Dendritic cell treated with granulocyte-macrophage colony-stimulating factor and Interleukin-4, amounts not matched to agents 40 ng/mL and 50 ng/mL, for 4 days (primary cell): ENCODE measurements around the gene PLA2G2F.

Source experiments
- H3K27ac Mint-ChIP-seq: one replicate; pipeline ENCODE4 v1.8.0; 2022; ENCODE audit warnings: mild to moderate bottlenecking, mixed read lengths
- H3K27me3 Mint-ChIP-seq: one replicate; pipeline ENCODE4 v1.8.0; 2022; ENCODE audit warnings: mild to moderate bottlenecking, mixed read lengths
- H3K36me3 Mint-ChIP-seq: one replicate; pipeline ENCODE4 v1.8.0; 2022; ENCODE audit warnings: low read depth, mixed read lengths
- H3K4me1 Mint-ChIP-seq: one replicate; pipeline ENCODE4 v1.8.0; 2022; ENCODE audit warnings: low read depth, mixed read lengths
- H3K4me3 Mint-ChIP-seq: one replicate; pipeline ENCODE4 v1.8.0; 2022; ENCODE audit warnings: mild to moderate bottlenecking, moderate library complexity, mixed read lengths
- H3K9me3 Mint-ChIP-seq: one replicate; pipeline ENCODE4 v1.8.0; 2022; ENCODE audit warnings: mixed read lengths
- intact Hi-C: fragments of 100-400 bp; cut with micrococcal nuclease; formaldehyde crosslinking; loops from one replicate; pipeline ENCODE4 v1.15.0; 2022

PLA2G2F gene

DNA sequence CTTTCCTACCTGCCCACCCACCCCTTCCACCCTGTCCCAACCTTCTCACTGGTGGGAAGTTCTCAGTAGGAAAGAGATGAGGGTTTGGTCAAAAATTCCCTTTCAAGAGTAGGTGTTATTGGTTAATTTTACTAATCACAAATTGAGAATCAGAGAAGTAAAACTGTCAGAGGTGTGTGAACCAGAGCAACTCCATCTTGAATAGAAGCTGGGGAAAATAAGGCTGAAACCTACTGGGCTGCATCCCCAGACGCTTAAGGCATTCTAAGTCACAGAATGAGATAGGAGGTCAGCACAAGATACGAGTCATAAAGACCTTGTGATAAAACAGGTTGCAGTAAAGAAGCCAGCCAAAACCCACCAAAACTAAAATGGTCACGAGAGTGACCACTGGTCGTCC lies 31.3 kb upstream of the PLA2G2F start:
- intact Hi-C loops = no loop called here
- H3K4me3 Mint-ChIP-seq = no peak overlapping the region
- peaks cover 50% of the 10 kb centered on the region for H3K27me3 Mint-ChIP-seq
- H3K36me3 Mint-ChIP-seq = no peaks in the 10 kb centered on the region
- H3K9me3 Mint-ChIP-seq = no peaks in the 10 kb centered on the region
- H3K27ac Mint-ChIP-seq = no peak overlapping the region
- no peaks in the 10 kb centered on the region for H3K4me1 Mint-ChIP-seq

DNA sequence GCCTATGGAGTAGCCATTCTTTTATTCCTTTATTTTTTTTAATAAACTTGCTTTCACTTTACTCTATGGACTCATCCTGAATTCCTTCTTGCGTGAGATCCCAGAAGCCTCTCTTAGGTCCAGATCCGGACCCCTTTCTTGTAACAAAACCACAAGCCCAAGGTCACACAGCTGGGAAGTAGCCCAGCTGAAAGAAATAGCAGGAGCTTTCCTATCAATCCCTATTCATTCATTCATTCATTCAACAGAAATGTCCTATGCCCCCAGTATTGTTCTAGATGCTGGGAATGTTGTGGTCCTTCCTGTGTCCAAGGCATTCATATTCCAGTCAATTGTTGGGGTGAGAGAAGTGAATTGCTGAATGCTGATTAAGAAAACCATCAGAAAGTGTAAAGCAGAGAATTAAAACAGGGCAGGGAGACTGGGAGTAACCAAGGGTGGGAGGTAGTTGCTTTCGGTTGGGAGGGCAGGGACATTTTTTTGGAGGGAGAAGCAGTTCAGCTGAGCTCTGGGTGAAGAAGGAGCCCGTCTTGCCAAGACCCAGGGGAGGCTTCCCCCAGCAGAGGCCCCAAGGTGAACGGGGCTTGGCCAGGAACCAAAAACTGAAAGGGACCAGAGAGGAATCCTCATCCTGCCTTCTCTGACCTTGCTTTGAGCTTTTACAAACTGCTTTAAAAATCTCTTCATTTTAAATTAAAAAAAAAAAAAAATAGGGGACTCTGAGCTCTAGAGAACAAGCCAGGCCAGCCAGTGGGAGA lies 30.6 kb upstream of the PLA2G2F start:
- H3K4me1 Mint-ChIP-seq = no peaks in the 10 kb centered on the region
- no peak overlapping the region for H3K27ac Mint-ChIP-seq
- H3K27me3 Mint-ChIP-seq = peaks cover 50% of the 10 kb centered on the region
- H3K36me3 Mint-ChIP-seq = no peaks in the 10 kb centered on the region
- H3K4me3 Mint-ChIP-seq = no peak overlapping the region
- intact Hi-C loops = no loop called here
- H3K9me3 Mint-ChIP-seq = no peaks in the 10 kb centered on the region

DNA sequence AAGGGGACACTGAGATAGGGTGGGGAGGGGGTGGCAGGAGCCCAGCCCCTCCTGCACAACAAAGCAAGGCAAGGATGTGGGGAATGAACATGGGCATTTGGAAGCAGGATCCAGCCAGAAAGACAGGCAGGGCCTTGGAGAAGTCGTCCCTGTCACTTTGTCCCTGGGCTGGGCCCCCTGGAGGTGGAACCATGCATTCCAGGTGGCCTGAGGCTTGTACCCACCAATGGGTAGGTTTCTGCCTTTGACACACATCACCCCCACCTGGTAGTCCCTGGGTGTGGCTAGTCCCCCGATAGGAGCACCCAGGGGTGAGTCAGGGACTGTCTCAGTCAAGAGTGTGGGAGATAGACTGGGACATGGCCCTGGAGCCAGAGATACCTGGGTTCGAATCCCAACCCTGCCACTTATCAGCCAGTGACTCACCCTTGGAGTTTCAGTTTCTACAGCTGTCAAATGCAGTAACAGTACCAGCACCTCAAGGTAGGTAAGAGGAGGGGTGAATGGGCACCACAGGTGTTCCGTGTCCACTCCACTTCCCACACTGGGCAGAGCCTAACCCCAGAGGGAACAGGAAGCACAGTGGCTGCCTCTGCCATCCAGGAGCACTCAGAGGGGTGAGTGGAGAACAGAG lies 29.8 kb upstream of the PLA2G2F start:
- intact Hi-C loops = no loop called here
- H3K27me3 Mint-ChIP-seq = peaks cover 51% of the 10 kb centered on the region
- H3K4me1 Mint-ChIP-seq = no peaks in the 10 kb centered on the region
- H3K36me3 Mint-ChIP-seq = no peaks in the 10 kb centered on the region
- no peaks in the 10 kb centered on the region for H3K9me3 Mint-ChIP-seq
- no peak overlapping the region for H3K27ac Mint-ChIP-seq
- H3K4me3 Mint-ChIP-seq = no peak overlapping the region

DNA sequence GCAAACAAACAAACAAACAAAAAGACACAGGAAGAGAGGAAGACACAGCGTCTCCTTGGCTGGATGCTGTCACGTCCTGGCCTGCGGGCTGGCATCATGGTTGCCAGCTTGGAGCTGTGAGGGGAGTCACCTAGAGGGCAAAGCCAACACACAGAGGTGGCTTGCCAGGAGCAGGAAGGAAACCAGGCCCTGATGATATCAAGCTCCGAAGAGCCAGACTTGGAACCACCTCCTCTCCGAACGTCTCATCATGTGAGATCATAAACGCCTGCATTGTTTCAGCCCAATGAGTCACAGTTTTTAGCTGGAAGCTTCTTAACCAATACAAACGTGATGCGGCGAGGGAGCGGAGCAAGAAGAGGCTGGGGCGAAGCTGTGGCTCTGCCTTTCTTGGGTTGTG lies 28.4 kb upstream of the PLA2G2F start:
- Mint-ChIP-seq H3K27me3 (peaks cover 52% of the 10 kb centered on the region), H3K4me1 (no peaks in the 10 kb centered on the region), H3K9me3 (no peaks in the 10 kb centered on the region), H3K4me3 (no peak overlapping the region), H3K36me3 (no peaks in the 10 kb centered on the region), H3K27ac (no peak overlapping the region)
- intact Hi-C loops = no loop called here

DNA sequence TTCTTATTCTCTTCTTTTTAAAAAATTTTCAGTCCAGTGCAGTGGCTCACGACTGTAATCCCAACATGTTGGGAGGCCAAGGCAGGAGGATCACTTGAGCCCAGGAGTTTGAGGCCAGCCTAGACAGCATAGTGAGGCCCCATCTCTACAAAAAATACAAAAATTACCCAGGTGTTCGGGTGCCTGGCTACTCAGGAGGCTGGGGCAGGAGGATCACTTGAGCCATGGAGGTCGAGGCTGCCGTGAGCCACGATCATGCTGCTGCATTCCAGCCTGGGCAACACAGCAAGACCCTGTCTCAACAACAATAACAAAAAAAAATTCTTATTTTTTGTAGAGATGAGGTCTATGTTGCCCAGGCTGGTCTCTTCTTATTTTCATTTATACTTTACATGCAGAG lies 27.7 kb upstream of the PLA2G2F start:
- Mint-ChIP-seq H3K36me3 (no peaks in the 10 kb centered on the region), H3K27me3 (peaks cover 53% of the 10 kb centered on the region), H3K27ac (no peak overlapping the region), H3K4me1 (no peaks in the 10 kb centered on the region), H3K9me3 (no peaks in the 10 kb centered on the region), H3K4me3 (no peak overlapping the region)
- intact Hi-C loops = no loop called here

DNA sequence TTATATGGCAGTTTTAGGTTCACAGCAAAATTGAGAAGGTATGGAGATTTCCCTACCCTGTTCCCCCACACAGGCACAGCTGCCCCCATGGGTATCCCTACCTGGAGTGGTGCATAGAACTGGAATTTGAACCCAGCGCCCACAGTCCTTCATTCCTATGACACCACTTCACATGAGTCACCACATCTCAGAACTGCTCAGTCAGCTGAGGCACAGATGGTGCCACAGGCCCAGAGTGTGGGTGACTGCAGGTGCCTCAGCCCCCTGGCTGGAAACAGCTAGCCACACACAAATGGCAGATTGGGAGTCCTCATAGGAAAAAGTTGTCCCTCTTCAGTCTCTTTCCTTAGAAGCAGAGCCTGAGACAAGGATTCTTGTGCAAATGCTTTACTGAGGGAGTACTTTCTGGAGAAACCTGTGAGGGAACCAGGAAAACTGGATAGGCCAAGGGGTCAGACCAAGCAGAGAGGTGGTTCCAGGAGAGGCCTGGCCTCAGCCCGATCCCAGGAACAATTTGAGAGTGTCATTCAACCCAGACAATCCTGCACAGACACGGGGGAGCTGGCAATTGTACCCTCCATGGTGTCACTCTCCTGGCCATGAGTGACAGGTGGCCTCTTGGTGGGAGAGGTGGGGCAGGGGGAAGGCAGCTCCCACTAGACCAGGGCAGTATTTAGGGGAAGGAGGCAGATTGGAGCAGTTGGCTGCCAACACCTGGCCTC lies 26.7 kb upstream of the PLA2G2F start:
- Mint-ChIP-seq H3K9me3 (no peaks in the 10 kb centered on the region), H3K4me3 (no peak overlapping the region), H3K4me1 (no peaks in the 10 kb centered on the region), H3K27me3 (peaks cover 48% of the 10 kb centered on the region), H3K27ac (no peak overlapping the region), H3K36me3 (no peaks in the 10 kb centered on the region)
- intact Hi-C loops = no loop called here

DNA sequence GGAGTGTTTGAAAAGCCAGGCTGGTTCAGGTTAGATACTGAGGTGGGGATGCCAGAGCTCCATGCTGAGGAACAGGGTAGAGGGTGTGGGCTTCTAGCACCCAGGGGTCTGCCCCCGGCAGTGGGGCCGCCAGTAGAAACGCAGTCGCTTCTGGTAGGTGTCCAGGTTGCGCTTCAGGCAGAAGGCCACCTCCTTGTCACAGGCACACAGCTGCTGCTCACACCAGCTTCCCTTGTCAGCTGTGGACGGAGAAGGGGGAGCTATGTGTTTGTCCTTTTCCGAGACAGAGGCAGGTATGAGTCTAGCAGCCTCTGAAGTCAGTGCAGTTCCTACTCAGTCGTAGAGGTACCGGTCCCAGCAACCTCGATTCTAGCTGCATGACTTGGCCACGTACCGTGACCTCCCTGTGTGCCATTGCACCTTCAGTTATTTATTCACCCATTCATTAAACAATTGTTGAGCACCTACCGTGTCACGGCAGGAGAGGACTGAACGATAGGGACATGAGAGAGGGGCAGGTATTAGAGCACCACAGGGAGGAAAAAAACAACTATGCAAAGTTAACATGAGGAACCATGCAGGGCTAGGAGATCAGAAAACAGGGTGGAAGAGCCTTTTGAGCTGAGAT lies 25.0 kb upstream of the PLA2G2F start:
- no peaks in the 10 kb centered on the region for H3K9me3 Mint-ChIP-seq
- intact Hi-C loops = no loop called here
- H3K4me3 Mint-ChIP-seq = no peak overlapping the region
- H3K27ac Mint-ChIP-seq = no peak overlapping the region
- H3K4me1 Mint-ChIP-seq = peaks cover 4% of the 10 kb centered on the region
- peaks cover 46% of the 10 kb centered on the region for H3K27me3 Mint-ChIP-seq
- H3K36me3 Mint-ChIP-seq = no peaks in the 10 kb centered on the region

DNA sequence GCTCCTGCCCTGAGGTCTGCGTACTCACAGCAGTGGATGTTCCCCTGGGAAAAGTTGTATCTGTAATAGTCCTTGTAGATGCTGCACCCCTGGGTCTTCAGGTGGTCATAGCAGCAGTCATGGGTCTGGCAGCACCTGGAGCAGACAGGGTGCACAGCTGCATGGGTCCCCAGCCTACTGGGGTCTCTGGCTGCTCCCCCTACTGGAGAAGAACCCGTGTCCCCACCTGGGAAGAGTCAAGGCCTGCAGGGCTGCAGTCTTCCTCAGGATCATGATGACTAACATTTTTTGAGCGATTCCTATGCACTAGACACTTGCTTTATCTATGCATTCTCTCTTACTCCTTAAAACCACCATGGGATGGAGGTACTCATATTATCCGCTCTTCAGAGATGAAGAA lies 23.6 kb upstream of the PLA2G2F start:
- Mint-ChIP-seq H3K27me3 (peaks cover 39% of the 10 kb centered on the region), H3K4me1 (peaks cover 16% of the 10 kb centered on the region), H3K36me3 (no peaks in the 10 kb centered on the region), H3K9me3 (no peaks in the 10 kb centered on the region), H3K27ac (no peak overlapping the region), H3K4me3 (no peak overlapping the region)
- intact Hi-C loops = no loop called here

DNA sequence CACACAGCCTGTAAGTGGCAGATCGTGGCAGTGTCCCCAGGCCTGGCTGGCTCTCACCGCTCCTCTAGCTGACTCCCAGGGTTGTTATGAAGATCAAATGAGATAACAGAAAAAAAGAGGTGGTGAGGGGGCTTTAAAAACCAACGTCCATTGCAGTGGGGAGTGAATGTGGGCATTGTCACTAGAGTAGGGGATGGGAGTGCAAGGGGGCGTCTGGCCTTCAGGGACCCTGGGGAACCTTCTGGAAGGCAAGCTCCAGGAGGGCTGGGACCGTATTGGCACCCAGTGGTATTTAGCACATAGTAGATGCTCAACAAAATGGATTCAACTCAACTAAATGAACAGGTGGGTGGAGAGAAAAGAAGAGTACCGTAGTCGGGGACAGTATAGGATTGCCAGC lies 23.2 kb upstream of the PLA2G2F start:
- Mint-ChIP-seq H3K27ac (no peak overlapping the region), H3K9me3 (no peaks in the 10 kb centered on the region), H3K36me3 (no peaks in the 10 kb centered on the region), H3K4me3 (no peak overlapping the region), H3K4me1 (peaks cover 16% of the 10 kb centered on the region), H3K27me3 (peaks cover 37% of the 10 kb centered on the region)
- intact Hi-C loops = no loop called here

DNA sequence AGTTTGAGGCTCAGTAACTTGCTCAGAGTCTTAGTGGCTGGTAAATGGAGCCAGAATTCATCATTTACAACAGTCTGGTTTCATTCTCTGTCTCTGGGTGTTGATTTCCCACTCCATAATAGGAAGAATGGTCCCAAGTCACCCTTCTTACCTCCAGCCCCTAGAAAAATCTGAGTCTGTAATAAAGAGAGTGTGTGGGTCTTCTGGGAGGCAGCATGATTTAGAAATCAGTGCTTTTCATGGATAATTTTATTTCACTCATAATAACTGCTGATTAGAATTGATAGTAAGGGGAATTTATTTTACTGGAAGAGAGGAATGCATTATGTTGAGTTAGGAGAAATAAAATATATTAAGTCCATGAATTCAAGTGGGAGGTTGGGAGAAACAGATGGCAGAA lies 21.9 kb upstream of the PLA2G2F start:
- Mint-ChIP-seq H3K36me3 (no peaks in the 10 kb centered on the region), H3K4me3 (no peak overlapping the region), H3K9me3 (no peaks in the 10 kb centered on the region), H3K4me1 (peaks cover 21% of the 10 kb centered on the region), H3K27ac (no peak overlapping the region), H3K27me3 (peaks cover 48% of the 10 kb centered on the region)
- intact Hi-C loops = no loop called here

DNA sequence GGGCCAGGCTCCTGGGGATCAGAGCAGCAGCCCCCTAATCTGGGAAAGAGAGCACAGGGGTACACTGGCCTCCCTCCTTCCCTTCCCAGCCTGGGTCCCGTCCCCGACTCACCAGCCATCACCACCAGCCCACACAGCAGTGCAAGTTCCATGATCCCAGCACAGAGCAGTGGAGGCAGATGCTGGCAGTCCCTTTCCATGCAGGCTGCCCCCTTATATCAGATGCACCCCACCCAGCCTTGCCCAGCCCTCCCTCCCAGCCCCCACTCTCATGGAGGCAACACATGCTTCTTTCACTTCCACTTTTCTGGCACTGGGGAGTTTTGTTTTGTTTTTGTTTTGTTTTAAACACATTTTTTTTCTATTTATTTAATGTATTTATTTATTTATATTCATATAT lies 19.8 kb upstream of the PLA2G2F start, which contains the start of gene PLA2G2D:
Gene PLA2G2D (minus strand): TSS at position 190 of the 400 bp plus-strand sequence. CDS start 38 bp downstream, at position 152.
- H3K4me3 Mint-ChIP-seq = no peak within 1 kb of the TSS
- peaks cover 42% of the 10 kb centered on the region for H3K27me3 Mint-ChIP-seq
- no peaks in the 10 kb centered on the region for H3K9me3 Mint-ChIP-seq
- H3K36me3 Mint-ChIP-seq = no peaks in the 10 kb centered on the region
- peak within 1 kb of the TSS; percentile 51 for H3K27ac Mint-ChIP-seq
- intact Hi-C loops = no loop called here
- H3K4me1 Mint-ChIP-seq = peaks cover 33% of the 10 kb centered on the region

DNA sequence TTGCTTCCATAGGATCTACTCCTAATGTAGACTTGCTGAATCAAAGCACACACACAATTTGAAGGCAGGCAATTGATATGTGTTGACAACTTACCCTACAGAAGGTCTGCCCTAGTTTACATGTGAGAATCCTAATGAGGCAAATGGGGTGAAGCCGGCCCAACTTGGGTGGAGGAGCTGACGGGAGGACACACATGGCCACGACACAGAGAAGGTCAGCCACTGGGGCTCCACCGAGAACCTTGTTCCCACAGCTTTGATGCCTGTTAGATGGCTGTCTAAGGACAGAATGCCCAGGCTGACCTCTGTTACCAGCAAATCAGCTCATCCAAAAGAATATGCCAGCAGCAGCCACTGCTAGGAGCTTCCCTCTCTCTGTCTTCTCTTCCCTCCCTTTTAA lies 18.3 kb upstream of the PLA2G2F start:
- no peaks in the 10 kb centered on the region for H3K36me3 Mint-ChIP-seq
- no peak overlapping the region for H3K4me3 Mint-ChIP-seq
- H3K27me3 Mint-ChIP-seq = peaks cover 42% of the 10 kb centered on the region
- H3K9me3 Mint-ChIP-seq = no peaks in the 10 kb centered on the region
- intact Hi-C loops = no loop called here
- peaks cover 39% of the 10 kb centered on the region for H3K4me1 Mint-ChIP-seq
- H3K27ac Mint-ChIP-seq = no peak overlapping the region

DNA sequence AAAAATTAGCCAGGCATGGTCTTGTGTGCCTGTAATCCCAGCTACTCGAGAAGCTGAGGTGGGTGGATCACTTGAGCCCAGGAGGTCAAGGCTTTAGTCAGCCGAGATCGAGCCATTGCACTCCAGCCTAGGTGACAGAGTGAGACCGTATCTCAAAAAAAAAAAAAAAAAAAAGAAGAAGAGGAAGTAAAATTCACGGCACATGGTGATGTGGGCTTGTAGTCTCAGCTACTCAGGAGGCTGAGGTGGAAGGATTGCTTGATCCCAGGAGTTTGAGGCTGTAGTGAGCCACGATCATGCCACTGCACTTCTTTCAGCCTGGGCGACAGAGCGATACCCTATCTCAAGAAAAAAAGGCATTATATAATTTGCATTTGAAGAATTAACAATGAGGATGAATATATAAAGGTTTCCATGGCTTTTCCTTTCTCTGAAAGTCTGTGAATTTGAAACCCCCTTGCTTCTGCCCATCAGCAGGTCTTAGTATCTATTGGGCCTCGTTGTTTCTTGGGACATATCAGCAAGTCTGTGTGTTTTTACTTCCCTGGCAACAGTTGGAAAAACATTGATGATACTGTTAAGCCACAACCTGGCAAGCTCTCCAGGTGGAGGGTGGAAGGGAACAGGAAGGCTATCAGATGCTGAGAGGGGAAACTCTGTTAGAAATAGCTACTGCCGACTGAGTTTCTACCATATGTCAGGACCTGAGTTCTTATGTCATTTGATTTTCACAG lies 15.2 kb upstream of the PLA2G2F start:
- peaks cover 35% of the 10 kb centered on the region for H3K27me3 Mint-ChIP-seq
- H3K4me1 Mint-ChIP-seq = peaks cover 58% of the 10 kb centered on the region
- no peak overlapping the region for H3K4me3 Mint-ChIP-seq
- H3K27ac Mint-ChIP-seq = no peak overlapping the region
- H3K9me3 Mint-ChIP-seq = no peaks in the 10 kb centered on the region
- intact Hi-C loops = no loop called here
- no peaks in the 10 kb centered on the region for H3K36me3 Mint-ChIP-seq
